H1 (cell line): Measurements from ENCODE around the gene ABCD1. TPM values are rescaled to one million over a fixed set of nuclear protein-coding genes. Genes with fewer than 3 reads are reported as not detected.

Source experiments
- EZH2 ChIP-seq: fragments of 200-600 bp; sonication (generic); IDR thresholded peaks from 2 replicates; pipeline ENCODE4 v1.7.1; 2012; ENCODE audit warnings: low read depth, mild to moderate bottlenecking, moderate library complexity, low read length, inconsistent platforms; ENCODE audit not compliant: severe bottlenecking
- SIN3A ChIP-seq, 2 experiments: IDR thresholded peaks in 1 of 2; conservative IDR thresholded peaks in 1 of 2; 2 replicates each; pipeline ENCODE4 v1.6.1; 2011 to 2012; ENCODE audit warnings: low read length in 2 of 2, improper control_type of control experiment in 1 of 2, low read depth in 1 of 2, mild to moderate bottlenecking in 1 of 2
- SP2 ChIP-seq: IDR thresholded peaks from 2 replicates; pipeline ENCODE4 v1.6.1; 2012; ENCODE audit warnings: mild to moderate bottlenecking, low read length, inconsistent platforms
- SRF ChIP-seq: IDR thresholded peaks from 2 replicates; pipeline ENCODE4 v1.6.1; 2011; ENCODE audit warnings: mild to moderate bottlenecking, low read depth, low read length, moderate library complexity
- TAF1 ChIP-seq: IDR thresholded peaks from 2 replicates; pipeline ENCODE4 v1.6.1; 2011; ENCODE audit warnings: mild to moderate bottlenecking, low read depth, low read length
- YY1 ChIP-seq: IDR thresholded peaks from 2 replicates; pipeline ENCODE4 v1.6.1; 2011; ENCODE audit warnings: low read depth, mild to moderate bottlenecking, low read length
- polyA plus RNA-seq, 7 experiments: library from polyadenylated mRNA; depleted of rRNA in 3 of 7; stranded (reverse) in 5 of 7; unstranded in 2 of 7; fragments of >200 nt in 5 of 7; fragments of 200-250 nt in 2 of 7; gene quantifications; 1 replicate in 5 of 7; 2 replicates in 1 of 7; 4 replicates in 1 of 7; pipeline versions ENCODE4 v1.2.1 to v1.2.3, GENCODE V29; 2011 to 2013; ENCODE audit warnings: missing spikeins in 2 of 7, mixed read lengths in 2 of 7
- total RNA-seq: library from RNA; stranded (reverse); fragmentation: NEBNext Ultra II Directional; extraction: Animal tissue kit (Norgen Biotek cat#: 25700); gene quantifications from 2 replicates; pipeline ENCODE4 v1.2.1, GENCODE V29; 2021

ABCD1 gene
- total and polyA plus RNA-seq, 2 of the 8 experiments (the other 6 are each of a cell fraction or from before 2014, with no cell fraction given) = 3.1 to 6.6 TPM

GRCh38 chrX:153771415-153772315 lies 47.0 kb downstream of the ABCD1 start (continued):
- no peak for TF ChIP-seq EZH2
- TF ChIP-seq SRF = no peak
- TF ChIP-seq TAF1 = no peak
- no peak for TF ChIP-seq YY1
- TF ChIP-seq SIN3A (conservative IDR thresholded peaks at IDR 0.05 in 1 of 2, IDR thresholded peaks at IDR 0.05 in 1 of 2; ENCODE audit: low read depth in 1 of 2, low read length in 2 of 2) = no peak
- no peak for TF ChIP-seq SP2
